ENCODE results near the gene IFT25. TPM values are rescaled to one million over a fixed set of nuclear protein-coding genes. Genes with fewer than 3 reads are reported as not detected.
A peak's percentile ranks its signal among the peaks of the same experiment; 100 is the strongest.

Gene IFT25
- total and polyA plus RNA-seq, 8 donors: 22.3 to 65.4 (median 51.9) TPM

GRCh38 chr1:53986458-53986857 is 41.0 kb upstream of the IFT25 start:
- Histone ChIP-seq H3K4me1 (peaks cover 0 to 13% of the 10 kb centered on the region in 2 donors), H3K4me3 (no peak overlapping the region), H3K27ac (no peak overlapping the region), H3K36me3 (no peaks in the 10 kb centered on the region), H3K27me3 (no peaks in the 10 kb centered on the region), H3K9me3 (no peaks in the 10 kb centered on the region)
- DNase-seq (no peak), ATAC-seq (no peak)
- intact Hi-C loops (cut with DNase I): no loop called here
- TF ChIP-seq CTCF (IDR thresholded peaks at IDR 0.05): no peak

- H3K4me1 ChIP-seq: peaks cover 0 to 13% of the 10 kb centered on the region in 2 donors
Measured at GRCh38 chr1:53984726-53985125, 39.2 kb upstream of the IFT25 start.

GRCh38 chr1:53982763-53983104 is 37.2 kb upstream of the IFT25 start:
- TF ChIP-seq CTCF (IDR thresholded peaks at IDR 0.05): no peak
- DNase-seq (no peak), ATAC-seq (no peak)
- peak overlapping the region; percentile 5 to 26 for H3K4me3 ChIP-seq
- H3K27ac ChIP-seq: no peak overlapping the region
- H3K4me1 ChIP-seq: peaks cover 0 to 13% of the 10 kb centered on the region in 2 donors
- no peaks in the 10 kb centered on the region for H3K27me3 ChIP-seq
- no peaks in the 10 kb centered on the region for H3K9me3 ChIP-seq
- intact Hi-C loops (cut with DNase I): no loop called here
- H3K36me3 ChIP-seq: no peaks in the 10 kb centered on the region

More at GRCh38 chr1:53984726-53985125, 39.2 kb upstream of the IFT25 start:
- DNase-seq (no peak), ATAC-seq (no peak)
- H3K9me3 ChIP-seq: no peaks in the 10 kb centered on the region
- H3K27me3 ChIP-seq: no peaks in the 10 kb centered on the region
- H3K4me3 ChIP-seq: no peak overlapping the region
- no peak overlapping the region for H3K27ac ChIP-seq
- intact Hi-C loops (cut with DNase I): no loop called here
- TF ChIP-seq CTCF (IDR thresholded peaks at IDR 0.05): no peak
- H3K36me3 ChIP-seq: no peaks in the 10 kb centered on the region

- Histone ChIP-seq H3K4me1 (peaks cover 0 to 13% of the 10 kb centered on the region in 2 donors), H3K9me3 (no peaks in the 10 kb centered on the region), H3K4me3 (peak overlapping the region; percentile 5 to 26), H3K27ac (peak overlapping the region in 1 of 2 donors; percentile 44), H3K27me3 (no peaks in the 10 kb centered on the region), H3K36me3 (no peaks in the 10 kb centered on the region)
- TF ChIP-seq CTCF (IDR thresholded peaks at IDR 0.05): no peak
- peak in 3 of 4 donors; percentile 41 to 82 (median 43) for DNase-seq
- ATAC-seq: peak; percentile 84
- intact Hi-C loops (cut with DNase I): no loop called here
Measured at GRCh38 chr1:53982034-53982762, 36.7 kb upstream of the IFT25 start.

- no peak for DNase-seq
- H3K36me3 ChIP-seq: no peaks in the 10 kb centered on the region
- no peak overlapping the region for H3K27ac ChIP-seq
- H3K27me3 ChIP-seq: no peaks in the 10 kb centered on the region
- no peak for ATAC-seq
- intact Hi-C loops (cut with DNase I): no loop called here
- peaks cover 0 to 13% of the 10 kb centered on the region in 2 donors for H3K4me1 ChIP-seq
- no peak for TF ChIP-seq CTCF (IDR thresholded peaks at IDR 0.05)
- no peaks in the 10 kb centered on the region for H3K9me3 ChIP-seq
- no peak overlapping the region for H3K4me3 ChIP-seq
Measured at GRCh38 chr1:53981220-53981619, 35.7 kb upstream of the IFT25 start.

All from left lung (tissue), 10 donors.